Measurements from ENCODE around the gene KRTAP10-7.
"Not testable (repeated sequence)": the region's sequence is repeated elsewhere in the genome, so short reads cannot be mapped to it uniquely, and the experiment has no call there.

The KRTAP10-7 gene

GRCh38 chr21:44572959-44573583 is 27.3 kb upstream of the KRTAP10-7 start:
- Histone ChIP-seq H3K36me3 (ENCODE audit: low read length) (no peaks in the 10 kb centered on the region), H3K9ac (ENCODE audit: low read length) (no peak overlapping the region), H3K9me3 (ENCODE audit: insufficient read depth, low read length) (no peaks in the 10 kb centered on the region), H3K79me2 (ENCODE audit: insufficient read depth, low read length) (no peaks in the 10 kb centered on the region), H2AFZ (ENCODE audit: low read depth, low read length, severe bottlenecking) (no peak overlapping the region), H3F3A (ENCODE audit: insufficient read depth) (no peaks in the 10 kb centered on the region), H4K20me1 (ENCODE audit: low read depth, low read length) (no peaks in the 10 kb centered on the region), H3K4me2 (ENCODE audit: low read depth, low read length, poor library complexity, severe bottlenecking) (no peak overlapping the region), H3K27me3 (ENCODE audit: low read length) (no peaks in the 10 kb centered on the region), H3K4me3 (ENCODE audit: insufficient read depth, low read length, poor library complexity, severe bottlenecking) (no peak overlapping the region), H3K27ac (ENCODE audit: low read depth, low read length) (no peak overlapping the region), H3K9me2 (replicated peaks; ENCODE audit: insufficient read depth, low read length) (no peaks in the 10 kb centered on the region)
- no peak for TF ChIP-seq CTCF (IDR thresholded peaks at IDR 0.05; ENCODE audit: insufficient read depth, low read length, poor library complexity, severe bottlenecking)
- TF ChIP-seq EZH2phosphoT487 (conservative IDR thresholded peaks at IDR 0.05; ENCODE audit: low read length) = no peak

- not testable (repeated sequence) for H3K9ac ChIP-seq (ENCODE audit: low read length); H3K36me3 ChIP-seq (ENCODE audit: low read length); H3F3A ChIP-seq (ENCODE audit: insufficient read depth); H3K4me2 ChIP-seq (ENCODE audit: low read depth, low read length, poor library complexity, severe bottlenecking); H3K27me3 ChIP-seq (ENCODE audit: low read length); H3K9me2 ChIP-seq (replicated peaks; ENCODE audit: insufficient read depth, low read length); H2AFZ ChIP-seq (ENCODE audit: low read depth, low read length, severe bottlenecking); H3K4me3 ChIP-seq (ENCODE audit: insufficient read depth, low read length, poor library complexity, severe bottlenecking); H4K20me1 ChIP-seq (ENCODE audit: low read depth, low read length); H3K9me3 ChIP-seq (ENCODE audit: insufficient read depth, low read length); H3K27ac ChIP-seq (ENCODE audit: low read depth, low read length); H3K79me2 ChIP-seq (ENCODE audit: insufficient read depth, low read length)
Observed at GRCh38 chr21:44573630-44574456, 26.6 kb upstream of the KRTAP10-7 start, which contains the start of gene KRTAP10-4. Gene KRTAP10-4 (plus strand): TSS chr21:44573729. CDS start chr21:44573759, 30 bp downstream.

GRCh38 chr21:44574457-44575306 is 25.7 kb upstream of the KRTAP10-7 start:
- Histone ChIP-seq H4K20me1 (ENCODE audit: low read depth, low read length) (no peaks in the 10 kb centered on the region), H3F3A (ENCODE audit: insufficient read depth) (no peaks in the 10 kb centered on the region), H3K36me3 (ENCODE audit: low read length) (no peaks in the 10 kb centered on the region), H3K4me2 (ENCODE audit: low read depth, low read length, poor library complexity, severe bottlenecking) (no peak overlapping the region), H3K27ac (ENCODE audit: low read depth, low read length) (no peak overlapping the region), H3K4me3 (ENCODE audit: insufficient read depth, low read length, poor library complexity, severe bottlenecking) (no peak overlapping the region), H3K27me3 (ENCODE audit: low read length) (no peaks in the 10 kb centered on the region), H3K9ac (ENCODE audit: low read length) (no peak overlapping the region), H2AFZ (ENCODE audit: low read depth, low read length, severe bottlenecking) (no peak overlapping the region), H3K79me2 (ENCODE audit: insufficient read depth, low read length) (no peaks in the 10 kb centered on the region), H3K9me3 (ENCODE audit: insufficient read depth, low read length) (no peaks in the 10 kb centered on the region), H3K9me2 (replicated peaks; ENCODE audit: insufficient read depth, low read length) (no peaks in the 10 kb centered on the region)
- no peak for TF ChIP-seq CTCF (IDR thresholded peaks at IDR 0.05; ENCODE audit: insufficient read depth, low read length, poor library complexity, severe bottlenecking)
- no peak for TF ChIP-seq EZH2phosphoT487 (conservative IDR thresholded peaks at IDR 0.05; ENCODE audit: low read length)
